ENCODE measurements around the gene TRAPPC5.

DNA sequence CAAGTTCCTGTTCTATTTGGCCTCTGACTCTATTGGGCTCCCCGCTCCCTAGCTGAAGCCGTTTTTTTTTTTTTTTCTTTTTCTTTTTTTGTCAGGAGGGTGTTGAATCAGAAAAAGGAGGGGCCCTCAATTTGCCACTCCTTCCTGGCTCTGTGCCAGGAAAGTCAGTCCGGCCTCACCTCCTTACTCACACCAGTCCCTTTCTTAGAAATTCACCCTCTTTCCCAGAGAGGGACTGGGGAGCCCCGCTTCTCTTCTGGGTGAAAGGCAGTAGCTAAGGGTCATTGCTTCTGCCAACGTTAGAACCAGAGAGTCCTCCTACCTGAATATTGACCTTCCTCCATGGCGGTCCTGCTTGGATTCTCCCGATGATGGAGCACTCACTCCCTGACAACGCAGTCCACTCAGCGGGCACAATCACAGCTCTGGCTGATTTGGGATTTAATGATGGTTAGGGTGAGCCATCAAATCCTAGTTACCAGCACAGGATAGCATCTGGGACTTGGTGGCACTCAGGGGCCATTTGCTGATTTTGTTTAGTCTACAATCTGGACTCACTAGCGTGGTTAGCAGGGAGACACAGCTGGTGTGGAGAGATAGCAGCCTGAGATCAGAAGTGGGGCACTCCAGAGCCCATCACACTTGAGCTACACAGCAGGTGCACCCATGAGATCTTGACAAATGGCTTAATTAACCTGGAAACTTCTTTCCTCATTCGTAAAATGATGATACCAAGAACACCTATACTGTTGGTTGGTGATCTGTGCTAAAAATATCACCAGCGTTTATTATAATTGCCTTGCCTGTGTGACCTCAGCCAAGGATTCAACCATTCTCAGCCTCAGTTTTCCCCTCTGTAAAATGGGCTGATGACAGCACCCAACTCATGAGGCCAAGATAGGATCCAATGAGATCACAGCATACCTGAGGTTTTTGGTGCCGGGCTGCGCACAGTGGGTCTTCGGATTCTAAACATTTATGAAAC lies 19.1 kb downstream of the TRAPPC5 start:
- no peak for TF ChIP-seq POLR2A (IDR thresholded peaks at IDR 0.05; ENCODE audit: borderline replicate concordance, extremely low read depth, insufficient read depth, insufficient read length)
- TF ChIP-seq SP1 (IDR thresholded peaks at IDR 0.05; ENCODE audit: low read depth), result no peak
- no peak for TF ChIP-seq CBX3 (IDR thresholded peaks at IDR 0.05; ENCODE audit: low read depth)
- TF ChIP-seq, protein P1, sequence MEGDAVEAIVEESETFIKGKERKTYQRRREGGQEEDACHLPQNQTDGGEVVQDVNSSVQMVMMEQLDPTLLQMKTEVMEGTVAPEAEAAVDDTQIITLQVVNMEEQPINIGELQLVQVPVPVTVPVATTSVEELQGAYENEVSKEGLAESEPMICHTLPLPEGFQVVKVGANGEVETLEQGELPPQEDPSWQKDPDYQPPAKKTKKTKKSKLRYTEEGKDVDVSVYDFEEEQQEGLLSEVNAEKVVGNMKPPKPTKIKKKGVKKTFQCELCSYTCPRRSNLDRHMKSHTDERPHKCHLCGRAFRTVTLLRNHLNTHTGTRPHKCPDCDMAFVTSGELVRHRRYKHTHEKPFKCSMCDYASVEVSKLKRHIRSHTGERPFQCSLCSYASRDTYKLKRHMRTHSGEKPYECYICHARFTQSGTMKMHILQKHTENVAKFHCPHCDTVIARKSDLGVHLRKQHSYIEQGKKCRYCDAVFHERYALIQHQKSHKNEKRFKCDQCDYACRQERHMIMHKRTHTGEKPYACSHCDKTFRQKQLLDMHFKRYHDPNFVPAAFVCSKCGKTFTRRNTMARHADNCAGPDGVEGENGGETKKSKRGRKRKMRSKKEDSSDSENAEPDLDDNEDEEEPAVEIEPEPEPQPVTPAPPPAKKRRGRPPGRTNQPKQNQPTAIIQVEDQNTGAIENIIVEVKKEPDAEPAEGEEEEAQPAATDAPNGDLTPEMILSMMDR (IDR thresholded peaks at IDR 0.05 in 2 of 3, conservative IDR thresholded peaks at IDR 0.05 in 1 of 3; ENCODE audit: borderline replicate concordance in 1 of 3, insufficient read depth in 1 of 3, low read depth in 2 of 3, low read length in 2 of 3), result no peak
- TF ChIP-seq POLR2AphosphoS5 (IDR thresholded peaks at IDR 0.05; ENCODE audit: low read depth, low read length), result no peak
